ENCODE data around the gene FZD4.
A peak's percentile ranks its signal among the peaks of the same experiment; 100 is the strongest.
"Not testable (repeated sequence)": the region's sequence is repeated elsewhere in the genome, so short reads cannot be mapped to it uniquely, and the experiment has no call there.

The FZD4 gene

DNA sequence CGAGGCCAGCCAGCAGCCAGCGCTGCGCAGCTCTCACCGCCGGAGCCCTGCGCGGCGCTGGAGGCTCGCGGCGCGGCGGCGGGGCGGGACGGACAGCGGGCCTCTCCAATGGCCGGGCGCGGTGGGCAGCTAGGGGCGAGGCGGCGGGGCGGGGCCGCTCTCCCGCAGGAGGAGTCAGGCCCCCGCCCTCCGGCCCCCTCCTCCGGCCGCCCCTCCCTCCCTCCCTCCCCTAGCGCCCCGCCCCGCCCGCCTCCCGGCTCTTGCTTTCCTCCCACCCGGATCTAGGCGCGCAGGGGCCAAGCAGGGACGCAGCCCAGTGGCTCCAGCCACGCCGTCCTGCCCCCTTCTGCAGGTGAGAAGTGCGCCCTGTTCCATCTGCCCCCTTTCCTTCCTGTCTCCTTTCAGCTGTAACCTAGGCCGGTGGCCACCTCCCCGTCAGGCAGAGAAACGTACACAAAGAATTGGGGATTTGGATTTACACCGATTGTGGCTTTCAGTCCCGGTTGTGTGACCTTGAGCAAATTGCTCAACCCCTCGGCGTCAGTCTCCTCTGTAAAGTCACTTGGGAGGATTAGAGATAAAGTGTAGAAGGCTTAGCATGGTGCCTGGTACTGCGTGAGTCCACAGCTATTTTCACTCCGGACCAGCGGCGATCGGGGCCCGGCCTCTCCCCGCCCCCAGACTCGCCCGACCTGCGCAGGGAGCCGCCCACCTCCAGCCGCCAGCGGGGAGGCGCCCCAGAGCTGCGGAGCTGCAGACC lies at the start of gene FZD4:
Gene FZD4 (minus strand): TSS at position 35 of the 760 bp plus-strand sequence. CDS start 310 bp downstream, outside the sequence.
- peak; percentile 31 to 49 for DNase-seq

DNA sequence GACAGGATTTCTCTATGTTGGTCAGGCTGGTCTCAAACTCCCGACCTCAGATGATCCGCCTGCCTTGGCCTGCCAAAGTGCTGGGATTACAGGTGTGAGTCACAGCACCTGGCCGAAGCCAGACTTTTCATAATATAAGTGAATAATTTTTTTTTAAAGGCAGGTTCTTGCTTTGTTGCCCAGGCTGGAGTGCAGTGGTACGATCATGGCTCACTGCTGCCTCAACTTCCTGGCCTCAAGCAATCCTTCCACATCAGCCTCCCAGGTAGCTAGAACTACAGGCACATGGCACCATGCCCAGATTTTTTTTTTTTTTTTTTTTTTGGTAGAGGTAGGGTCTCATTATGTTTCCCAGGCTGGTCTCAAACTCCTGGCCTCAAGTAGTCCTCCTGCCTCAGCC lies 49.1 kb upstream of the FZD4 start:
- DNase-seq = not testable (repeated sequence)

DNA sequence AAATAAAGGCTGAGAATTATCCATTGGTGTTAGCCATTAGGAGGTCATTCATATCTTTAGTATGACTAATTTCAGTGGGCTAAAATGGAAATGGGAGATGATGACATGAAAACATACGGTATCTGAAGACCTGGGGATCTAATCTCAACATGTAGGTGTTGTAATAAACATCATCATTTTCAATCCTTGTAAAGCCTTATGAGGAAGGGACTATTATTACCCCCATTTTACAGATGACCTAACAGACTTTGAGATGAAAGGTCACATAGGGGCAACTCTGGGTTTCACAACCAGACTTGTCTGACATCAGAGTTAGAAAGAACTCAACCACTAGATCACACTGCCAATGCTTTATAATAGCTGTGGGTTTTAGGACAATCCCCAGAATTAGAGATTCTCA lies 47.7 kb upstream of the FZD4 start:
- DNase-seq = no peak

DNA sequence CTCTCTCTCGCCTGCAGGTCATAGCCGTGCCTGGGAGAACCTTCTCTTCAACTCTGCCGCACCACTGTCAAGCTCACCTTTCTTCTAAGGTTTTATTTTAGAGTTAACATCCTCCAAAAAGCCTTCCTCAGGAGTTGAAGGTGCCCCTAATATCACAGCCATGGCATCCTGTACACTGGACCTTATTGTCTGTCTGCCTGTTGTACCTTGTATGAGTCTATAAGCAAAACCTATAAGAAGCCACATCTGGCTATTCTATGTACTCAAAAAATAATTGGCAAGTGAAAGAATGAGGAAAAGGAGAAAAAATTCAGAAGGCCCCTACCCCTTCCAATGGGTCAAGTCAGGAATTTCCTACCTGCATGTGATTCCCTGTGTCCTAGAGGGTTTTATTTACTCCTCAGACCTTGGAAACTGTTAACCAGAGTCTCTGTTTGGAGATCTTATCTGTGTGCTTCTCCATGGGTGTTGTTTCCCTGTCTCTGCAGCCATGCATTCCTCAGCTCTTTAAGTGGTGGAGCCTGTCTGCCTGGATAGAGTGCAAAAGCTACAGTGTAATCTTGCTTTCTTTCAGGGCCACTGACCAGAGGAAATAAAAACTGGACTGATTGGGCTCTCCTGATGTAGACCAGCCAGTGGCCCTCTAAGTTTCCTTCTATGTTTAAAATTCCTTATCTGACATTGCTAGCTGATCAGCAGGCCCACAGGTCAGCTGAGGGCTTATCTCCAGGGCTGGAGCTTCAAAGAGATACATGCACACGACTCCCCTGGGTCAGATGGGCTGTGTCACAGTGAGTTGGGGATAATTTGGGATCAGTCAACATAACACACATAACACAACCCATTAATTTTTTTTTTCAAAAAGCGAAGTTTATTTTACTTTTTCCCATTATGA lies 44.9 kb upstream of the FZD4 start:
- DNase-seq = no peak

DNA sequence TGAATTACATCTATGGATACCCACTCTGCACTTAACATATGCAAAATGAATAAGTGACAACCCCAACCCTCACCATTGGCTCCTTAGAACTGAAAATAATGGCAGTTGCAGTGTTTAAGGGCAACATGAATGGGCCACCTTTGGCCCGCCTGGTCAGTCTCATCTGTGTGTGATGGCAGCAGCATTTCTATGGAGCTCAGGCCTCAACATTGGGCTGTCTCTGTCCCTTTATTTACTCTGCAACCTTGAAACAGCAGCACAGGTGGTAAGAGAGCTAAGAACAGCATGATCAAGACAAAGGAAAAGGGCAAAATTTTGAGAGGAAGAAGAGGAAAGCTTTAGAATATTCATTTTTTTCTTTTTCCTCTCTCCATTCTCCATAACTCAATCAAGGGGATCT lies 44.2 kb upstream of the FZD4 start:
- DNase-seq = no peak

DNA sequence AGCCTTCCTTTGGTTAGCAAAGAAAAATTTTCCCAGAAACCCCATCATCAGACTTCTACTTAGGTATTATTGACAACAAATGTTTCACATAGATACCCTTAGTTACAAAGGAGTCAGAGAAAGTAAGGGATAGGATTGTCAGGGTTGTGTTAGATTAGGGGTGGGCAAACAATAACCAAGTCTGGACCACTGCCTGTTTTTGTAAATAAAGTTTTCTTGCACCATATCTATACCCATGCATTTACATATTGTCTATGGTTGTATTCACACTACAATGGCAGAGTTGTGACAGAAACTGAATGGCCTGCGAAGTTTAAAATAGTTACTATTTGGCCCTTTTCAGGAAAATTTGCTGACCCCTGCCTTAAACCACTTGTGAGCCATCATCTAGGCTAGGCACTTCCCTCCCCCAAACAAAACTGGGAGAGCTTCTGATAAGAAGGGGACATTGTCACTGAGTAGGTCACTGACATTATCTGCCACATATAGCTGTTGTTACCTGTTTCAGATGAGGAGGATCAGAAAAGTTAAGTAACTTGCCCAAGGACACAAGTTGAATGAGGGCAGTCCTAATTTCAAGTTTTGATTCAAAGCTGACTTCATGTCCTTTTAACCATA lies 41.9 kb upstream of the FZD4 start:
- no peak for DNase-seq

DNA sequence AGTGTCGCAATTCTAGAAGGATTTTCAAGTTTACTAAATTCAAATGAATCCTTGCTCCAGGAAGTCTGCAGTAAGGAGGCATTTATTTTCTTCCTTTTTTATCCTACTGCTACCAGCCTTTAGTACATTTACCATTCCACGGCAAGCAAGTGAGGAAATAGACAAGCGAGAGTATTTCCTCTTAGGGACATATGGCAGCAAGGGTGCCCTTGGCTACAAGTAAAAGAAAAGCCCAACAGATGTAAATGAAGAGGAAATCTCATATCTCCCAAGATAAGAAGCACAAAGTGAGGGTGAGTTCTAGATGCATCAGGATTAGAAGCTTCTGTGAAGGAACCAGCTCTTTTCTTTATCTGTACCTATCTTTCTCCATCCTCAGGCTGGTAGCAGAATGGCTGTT lies 37.8 kb upstream of the FZD4 start:
- DNase-seq = no peak

DNA sequence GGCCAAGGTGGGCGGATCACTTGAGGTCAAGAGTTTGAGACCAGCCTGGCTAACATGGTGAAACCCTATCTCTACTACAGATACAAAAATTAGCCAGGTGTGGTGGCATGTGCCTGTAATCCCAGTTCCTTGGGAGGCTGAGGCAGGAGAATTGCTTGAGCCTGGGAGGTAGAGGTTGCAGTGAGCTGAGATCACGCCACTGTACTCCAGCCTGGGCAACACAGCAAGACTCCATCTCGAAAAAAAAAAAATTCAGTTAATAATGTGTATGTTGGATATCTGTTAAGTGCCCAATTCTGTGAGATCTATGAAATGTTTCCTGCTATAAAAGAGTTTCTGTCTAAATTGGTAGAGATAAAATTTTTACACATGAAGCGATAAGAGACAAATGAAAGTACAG lies 37.1 kb upstream of the FZD4 start:
- not testable (repeated sequence) for DNase-seq

DNA sequence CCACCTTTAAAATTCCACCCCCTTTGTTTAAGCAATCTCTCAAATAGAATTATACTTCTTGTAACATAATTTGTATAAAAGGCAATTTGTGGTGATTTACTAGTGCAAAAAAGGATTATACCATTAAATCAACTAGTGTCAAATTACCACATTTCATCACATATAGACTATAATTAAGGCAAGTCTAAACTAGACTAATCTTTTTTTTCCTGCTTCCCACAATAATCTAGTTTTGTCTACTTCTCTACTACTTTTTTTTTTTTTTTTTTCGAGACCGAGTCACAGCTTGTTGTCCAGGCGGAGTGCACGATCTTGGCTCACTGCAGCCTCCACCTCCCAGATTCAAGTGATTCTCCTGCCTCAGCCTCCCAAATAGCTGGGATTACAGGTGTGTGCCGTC lies 36.1 kb upstream of the FZD4 start:
- DNase-seq = no peak

DNA sequence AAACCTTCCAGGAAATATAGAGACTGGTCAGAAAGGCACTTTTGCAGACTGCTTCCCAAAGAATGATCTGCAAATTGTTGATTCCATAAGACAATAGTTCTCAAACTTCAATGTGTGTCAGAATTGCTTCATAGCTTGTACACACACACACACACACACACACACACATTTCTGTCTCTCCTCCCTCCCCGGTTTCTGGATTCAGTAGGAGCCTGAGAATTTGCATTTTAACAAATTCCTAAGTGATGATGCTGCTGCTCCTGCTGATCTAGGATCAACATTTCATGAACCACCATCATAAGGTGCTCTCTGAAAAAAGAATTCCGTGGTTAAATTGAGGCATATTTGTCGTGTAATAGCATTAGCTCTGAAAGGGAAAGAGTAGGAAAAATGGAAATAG lies 35.3 kb upstream of the FZD4 start:
- no peak for DNase-seq

DNA sequence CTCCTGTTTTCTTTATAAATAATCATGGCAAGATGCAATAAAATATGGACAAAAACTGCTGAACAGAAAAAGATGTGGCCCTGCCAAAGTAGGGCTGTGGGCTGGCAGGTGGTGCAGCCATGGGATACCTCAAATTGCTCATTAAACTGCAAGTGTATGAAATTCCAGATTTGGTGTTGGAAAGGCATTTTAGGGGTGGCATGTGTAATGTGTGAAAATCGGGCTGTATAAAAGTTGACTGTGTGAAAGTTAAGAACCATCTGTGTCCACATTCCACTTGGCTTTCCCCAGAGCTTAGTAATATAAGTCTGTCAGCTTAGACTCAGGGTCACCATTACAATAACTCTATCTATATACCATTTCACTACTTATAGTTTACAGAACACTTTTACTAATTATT lies 34.8 kb upstream of the FZD4 start:
- no peak for DNase-seq

DNA sequence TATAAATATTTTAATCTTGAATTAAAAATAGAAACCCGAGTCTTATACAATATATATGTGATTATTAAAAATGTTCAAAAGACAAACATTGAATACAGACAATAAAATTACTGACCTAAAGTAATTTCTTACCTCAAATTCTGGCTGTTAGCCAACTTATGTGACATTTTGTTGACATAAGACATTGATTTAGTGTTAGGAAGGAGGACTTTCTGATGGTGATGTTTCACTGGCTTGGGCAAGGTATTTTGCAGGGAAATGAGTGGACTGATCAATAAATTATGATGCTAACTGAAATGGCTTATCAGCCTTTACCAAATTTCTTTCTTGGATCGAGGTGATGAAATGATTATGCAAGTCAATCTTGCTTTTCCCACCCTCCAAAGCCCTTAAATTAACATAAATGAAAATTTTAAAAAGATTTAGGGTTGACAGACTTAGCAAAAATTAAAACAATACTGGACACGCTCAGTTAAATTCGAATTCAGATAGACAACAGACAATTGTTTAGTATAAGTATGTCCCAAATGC lies 33.2 kb upstream of the FZD4 start:
- no peak for DNase-seq

DNA sequence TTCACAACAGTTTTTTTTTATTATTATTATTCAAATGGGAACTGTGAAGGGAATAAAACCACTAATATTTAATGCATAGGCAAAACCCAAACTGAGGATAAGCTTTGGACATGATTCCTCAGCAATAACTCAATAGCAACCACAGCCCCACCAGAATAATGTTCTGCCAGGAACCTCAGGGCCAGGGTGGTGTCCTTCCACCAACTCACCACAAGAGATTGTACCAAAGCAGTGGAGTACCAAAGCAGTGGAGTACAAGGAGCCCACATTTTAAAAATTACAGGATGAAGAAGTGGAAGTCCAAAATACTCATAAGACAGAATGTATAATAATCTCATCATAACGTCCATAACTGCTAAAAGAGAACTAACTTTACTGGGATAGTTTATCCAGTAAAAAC lies 32.5 kb upstream of the FZD4 start:
- no peak for DNase-seq

DNA sequence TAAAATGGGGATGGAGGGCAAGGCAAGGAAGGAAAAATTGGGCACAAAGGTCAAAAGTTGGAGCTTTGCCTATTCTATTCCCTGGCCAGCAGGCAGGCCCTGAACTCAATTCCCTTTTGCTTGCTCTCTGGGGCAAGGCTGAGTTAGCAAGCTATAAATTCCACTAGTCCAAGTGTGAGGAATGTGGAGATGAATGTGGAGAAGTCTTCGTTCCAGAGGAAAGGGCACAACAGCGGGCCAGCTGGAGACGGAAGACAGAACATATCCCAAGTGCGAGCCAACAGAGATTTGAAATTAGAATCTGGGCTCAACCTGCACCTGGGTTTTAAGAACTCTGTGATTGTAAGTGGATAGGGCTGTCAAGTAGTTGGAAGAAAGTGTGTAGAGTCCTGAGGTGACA lies 29.5 kb upstream of the FZD4 start:
- no peak for DNase-seq

DNA sequence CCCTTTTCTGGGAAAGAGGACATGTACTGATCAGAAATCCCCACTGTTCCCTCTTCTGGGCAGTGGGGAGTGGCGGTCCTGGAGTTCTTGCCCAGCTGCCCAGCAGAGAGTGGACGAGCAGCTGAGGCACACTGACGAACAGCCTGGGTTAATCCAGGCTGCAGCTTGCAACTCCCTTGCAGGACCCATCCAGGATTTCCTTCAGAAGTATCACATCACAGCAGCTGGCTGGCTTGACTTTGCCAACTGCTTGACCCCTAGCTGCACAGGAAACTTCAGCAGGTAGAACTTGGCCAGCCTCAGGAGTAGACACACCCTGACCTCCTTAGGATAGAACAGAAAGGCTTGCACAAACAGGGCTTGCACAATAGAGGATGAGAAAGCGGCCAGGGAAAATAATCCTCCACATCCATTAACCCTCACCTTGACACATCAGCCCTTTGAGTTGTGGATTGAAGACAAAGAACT lies 27.9 kb upstream of the FZD4 start:
- no peak for DNase-seq

DNA sequence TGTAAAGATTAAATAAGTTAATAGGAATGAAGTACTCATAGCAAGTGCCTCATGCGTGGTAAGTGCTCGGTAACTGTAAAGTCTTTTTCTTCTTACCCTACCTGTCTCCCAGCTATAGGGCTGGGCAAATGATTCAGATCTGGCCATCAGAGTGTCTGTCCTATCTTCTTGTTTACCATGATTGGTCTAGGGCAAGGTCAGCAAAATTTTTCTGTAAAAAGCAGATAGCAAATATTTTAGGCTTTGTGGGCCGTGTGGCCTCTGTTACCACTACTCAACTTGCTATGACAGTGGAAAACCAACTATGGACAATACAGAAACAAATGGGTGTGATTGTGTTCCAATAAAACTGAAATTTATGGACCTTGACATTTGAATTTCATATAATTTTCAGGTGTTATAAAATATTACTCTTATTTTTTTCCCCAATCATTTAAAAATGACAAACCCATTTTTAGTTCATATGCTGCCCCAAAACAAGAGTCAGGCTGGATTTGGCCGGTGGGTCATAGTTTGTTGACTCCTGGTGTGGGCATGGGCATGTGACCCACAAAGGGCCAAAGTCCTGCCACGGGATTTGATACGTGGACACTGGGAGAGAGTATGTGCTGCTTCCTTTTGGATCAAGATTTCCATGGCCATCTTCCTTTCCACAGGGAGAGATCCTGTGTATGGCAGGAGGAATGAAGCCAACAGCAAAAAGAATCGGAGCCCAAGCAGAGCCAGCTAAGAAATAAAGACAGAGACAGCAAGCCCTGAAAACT lies 26.8 kb upstream of the FZD4 start:
- no peak for DNase-seq

DNA sequence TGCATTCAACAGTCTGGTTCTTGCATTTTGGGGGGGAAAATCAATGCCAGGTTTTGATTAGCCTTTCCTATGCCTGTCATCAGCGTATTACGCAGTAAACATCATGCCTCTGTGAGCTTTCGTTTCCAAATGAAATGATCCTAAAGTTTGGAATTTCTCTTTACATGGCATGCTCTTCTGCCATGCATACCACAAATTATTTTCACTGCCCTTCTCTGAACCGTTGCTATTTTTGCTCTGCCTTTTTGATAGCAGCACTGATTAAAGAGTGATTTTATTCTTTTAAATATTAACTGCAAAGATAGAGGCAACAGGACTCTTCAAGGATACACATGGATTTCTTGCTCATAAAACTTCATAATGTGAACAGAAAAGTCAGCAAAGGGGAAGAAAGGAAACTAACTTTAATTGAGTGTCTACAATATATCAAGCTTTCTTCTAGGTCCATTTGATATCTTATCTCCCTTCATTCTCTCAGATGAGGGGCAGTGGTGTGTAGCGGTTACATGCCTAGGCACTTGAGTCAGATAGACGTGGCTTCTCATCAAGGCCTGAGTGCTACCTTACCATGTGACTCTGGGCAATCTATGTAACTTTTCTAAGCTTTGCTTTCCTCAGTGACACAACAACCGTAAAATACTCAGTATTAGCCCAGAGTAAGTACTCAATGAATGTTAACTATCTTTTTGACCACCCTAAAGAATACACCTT lies 25.0 kb upstream of the FZD4 start:
- no peak for DNase-seq

DNA sequence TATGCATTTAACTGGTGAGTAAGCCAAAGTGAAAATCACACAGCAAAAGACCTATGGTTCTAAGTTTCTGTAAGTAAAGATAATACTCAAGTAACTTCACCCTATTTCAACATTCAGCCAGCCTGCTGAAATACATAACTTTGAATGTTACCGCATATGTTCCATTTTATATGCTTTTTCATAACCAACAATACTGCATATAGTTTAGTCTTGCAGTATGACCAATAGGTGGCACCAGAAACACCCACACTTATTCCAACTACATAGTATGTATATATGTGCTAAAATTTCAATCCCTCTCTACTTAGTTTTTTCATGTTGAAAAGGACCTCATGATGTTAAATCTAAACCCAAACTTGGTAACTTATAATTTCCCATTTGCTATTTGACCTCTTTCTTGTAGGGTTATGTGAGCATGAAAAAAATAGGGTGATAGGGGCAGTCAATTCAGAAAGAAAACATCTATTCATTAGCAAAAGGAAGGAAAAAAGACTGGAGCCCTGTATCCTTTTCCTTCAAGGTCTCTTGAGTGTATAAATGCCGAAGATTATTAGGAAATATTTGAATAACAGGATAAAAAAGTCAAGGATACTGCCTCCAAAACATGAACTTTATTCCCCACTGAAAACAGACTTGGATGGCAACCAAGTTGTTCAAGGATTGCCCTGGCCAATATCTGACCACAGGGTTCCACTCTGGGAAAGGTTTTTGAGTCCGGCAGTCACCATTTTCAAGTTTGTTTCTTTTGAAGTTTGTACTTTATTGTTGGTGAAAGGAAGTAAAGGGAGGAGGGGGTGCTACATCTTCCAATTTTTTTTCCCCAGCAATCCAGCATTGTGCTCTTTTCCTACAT lies 23.8 kb upstream of the FZD4 start:
- peak in 1 of 2 donors; percentile 44 for DNase-seq

DNA sequence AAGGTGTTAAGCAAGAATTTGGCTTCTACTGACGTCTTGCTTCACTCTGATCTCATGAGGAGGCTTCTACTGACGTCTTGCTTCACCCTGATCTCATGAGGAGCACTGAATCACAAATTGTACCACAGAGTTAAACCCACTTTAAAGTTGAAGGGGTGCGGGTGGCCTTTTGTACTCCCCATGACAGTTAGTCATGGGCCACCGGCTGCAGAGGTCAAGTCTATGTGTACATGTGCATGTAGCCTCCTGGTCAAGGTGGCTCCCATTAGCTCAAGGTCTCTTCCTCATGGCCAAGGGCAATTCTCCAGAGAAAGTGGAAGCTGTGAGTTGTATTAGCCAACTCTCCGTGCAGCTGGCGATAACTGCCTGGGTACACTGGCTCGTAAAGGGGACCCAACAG lies 23.1 kb upstream of the FZD4 start:
- no peak for DNase-seq

DNA sequence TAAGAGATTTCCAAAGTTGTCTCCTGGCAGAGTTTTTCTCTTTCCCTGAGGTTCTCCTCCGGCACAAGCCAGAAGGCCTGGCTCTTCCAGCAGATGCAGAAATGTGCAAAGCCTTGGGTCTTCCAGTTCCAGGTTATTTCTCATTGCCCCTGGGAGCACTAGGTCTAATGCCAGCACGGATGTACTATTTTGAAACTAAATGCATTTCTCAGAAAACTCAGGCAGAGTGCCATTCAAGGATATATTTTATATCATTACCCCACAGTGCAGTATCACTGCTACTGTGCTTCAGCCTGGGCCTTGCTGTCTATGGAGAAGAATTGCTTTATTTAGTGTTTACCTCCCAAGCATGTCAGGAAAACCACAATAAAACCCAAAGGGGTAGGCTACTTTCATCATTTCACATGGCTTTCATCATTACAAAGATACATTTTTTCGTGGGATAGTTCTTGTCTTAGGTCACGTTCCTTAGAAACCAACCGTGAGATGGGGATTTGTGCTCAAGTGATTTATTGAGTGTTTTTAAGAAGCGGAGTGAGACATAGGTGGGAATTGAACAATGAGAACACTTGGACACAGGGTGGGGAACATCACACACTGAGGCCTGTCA lies 22.4 kb upstream of the FZD4 start:
- no peak for DNase-seq

All from CD4-positive, alpha-beta T cell treated with Interleukin-4 for 1 hour (primary cell).